Lower leg skin (tissue), 4 donors: Measurements from ENCODE around the gene ARMC5. TPM values are rescaled to one million over a fixed set of nuclear protein-coding genes. Genes with fewer than 3 reads are reported as not detected.

Experiments
- DNase-seq, 2 donors: peaks; one replicate each; pipeline ENCODE4 v3.0.0-alpha.2; 2019; ENCODE audit warnings: low spot score in 2 of 2
- H3K4me3 ChIP-seq: fragments of 200-600 bp; sonication (generic); 2 replicates; pipeline ENCODE4 v1.5.1; 2017; ENCODE audit warnings: mild to moderate bottlenecking, low read depth; ENCODE audit not compliant: poor library complexity, severe bottlenecking
- CTCF ChIP-seq, 3 donors: fragments of 450-650 bp; IDR thresholded peaks; one replicate each; pipeline ENCODE4 v1.5.1; 2016; ENCODE audit warnings: antibody characterized with exemption in 3 of 3, mild to moderate bottlenecking in 3 of 3, moderate library complexity in 2 of 3
- POLR2A ChIP-seq, 2 donors: fragments of 450-650 bp; IDR thresholded peaks; one replicate each; pipeline ENCODE4 v1.6.1; 2016 to 2017; ENCODE audit warnings: antibody characterized with exemption in 2 of 2, mild to moderate bottlenecking in 1 of 2, moderate library complexity in 1 of 2
- WGBS, 2 donors: methylation state at CpG; one replicate each; pipeline ENCODE4 v1.1.5; 2018; 5-methylcytosine and 5-hydroxymethylcytosine counted together
- intact Hi-C: fragments of 100-400 bp; cut with DNase I; formaldehyde crosslinking; loops from one replicate; pipeline ENCODE4 v1.15.0; 2023; ENCODE audit warnings: low total_unique reads
- total RNA-seq, 4 donors: library from RNA; depleted of rRNA; stranded (reverse); fragments of >200 nt; gene quantifications; one replicate each; pipeline ENCODE4 v1.1.0, GENCODE V29; 2016

The ARMC5 gene
- total RNA-seq, 4 donors from 2014 or later, result 11.2 to 13.8 (median 13.3) TPM

- no peak overlapping the region for H3K4me3 ChIP-seq
- intact Hi-C loops, result no loop called here
- TF ChIP-seq POLR2A (IDR thresholded peaks at IDR 0.05), result no peak
- TF ChIP-seq CTCF (IDR thresholded peaks at IDR 0.05), result no peak
- WGBS, 2 donors, result 68 to 73% methylated on average over 5 of the region's 5 CpGs
- peak in 1 of 2 donors; percentile 64 for DNase-seq
These were observed 8.1 kb upstream of the ARMC5 start for GRCh38 chr16:31451201-31451600.

- DNase-seq, result peak in 1 of 2 donors; percentile 88
- WGBS, 2 donors, result 42 to 43% methylated on average over 11 of the region's 11 CpGs
- no peak for TF ChIP-seq POLR2A (IDR thresholded peaks at IDR 0.05)
- peak in 1 of 3 donors; percentile 28 for TF ChIP-seq CTCF (IDR thresholded peaks at IDR 0.05)
- intact Hi-C loops, result no loop called here
- H3K4me3 ChIP-seq, result no peak overlapping the region
These were observed 7.5 kb upstream of the ARMC5 start for GRCh38 chr16:31451681-31452351.

GRCh38 chr16:31452631-31453106 is 6.6 kb upstream of the ARMC5 start:
- TF ChIP-seq CTCF (IDR thresholded peaks at IDR 0.05) (no peak), POLR2A (IDR thresholded peaks at IDR 0.05) (no peak)
- intact Hi-C loops, result no loop called here
- peak in 1 of 2 donors; percentile 75 for DNase-seq
- 20 to 27% methylated on average over 3 of the region's 3 CpGs for WGBS, 2 donors
- H3K4me3 ChIP-seq, result no peak overlapping the region

GRCh38 chr16:31453255-31454204 is 5.8 kb upstream of the ARMC5 start:
- H3K4me3 ChIP-seq, result no peak overlapping the region

More at GRCh38 chr16:31453255-31454204, 5.8 kb upstream of the ARMC5 start:
- no peak for TF ChIP-seq POLR2A (IDR thresholded peaks at IDR 0.05)
- TF ChIP-seq CTCF (IDR thresholded peaks at IDR 0.05), result no peak
- intact Hi-C loops, result no loop called here
- DNase-seq, result peak; percentile 80 to 88
- WGBS, 2 donors, result 23 to 29% methylated on average over 20 of the region's 20 CpGs
